Measurements from ENCODE around the gene TMEM175. TPM values are rescaled to one million over a fixed set of nuclear protein-coding genes. Genes with fewer than 3 reads are reported as not detected.

The TMEM175 gene
- total and polyA plus RNA-seq, 2 of the 13 experiments (the other 11 are each of a cell fraction or from before 2014, with no cell fraction given): 5.1 to 9.9 TPM

DNA sequence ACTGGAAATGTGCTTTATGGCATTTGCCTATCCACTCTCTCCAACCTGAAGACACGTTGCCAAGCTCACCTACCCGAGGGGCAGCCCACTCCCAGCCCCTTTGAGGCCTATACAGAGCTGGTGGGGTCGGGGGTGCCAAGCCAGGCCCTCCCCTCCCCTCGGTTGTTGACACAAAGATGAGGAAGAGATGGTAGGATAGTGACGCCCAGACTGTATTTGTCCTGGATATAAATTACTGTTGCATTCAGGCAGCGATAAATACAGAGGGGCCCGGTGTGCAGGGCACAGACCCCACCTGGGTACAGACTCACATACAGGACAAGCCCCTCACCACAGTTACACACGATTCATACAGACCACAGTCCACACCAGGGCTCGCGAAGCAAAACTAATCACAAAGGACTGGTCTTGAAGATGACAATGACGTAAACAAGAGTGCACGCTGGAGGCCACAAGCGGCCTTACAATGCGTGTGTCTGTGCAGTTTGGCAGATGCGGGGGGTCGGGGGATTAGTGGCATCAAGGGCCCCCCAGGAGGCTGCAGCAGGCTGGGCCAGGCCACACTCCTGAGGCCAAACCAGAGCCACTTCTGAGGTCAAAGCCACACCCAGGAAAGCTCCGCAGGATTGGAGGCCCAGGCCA lies 26.6 kb downstream of the TMEM175 start (continued):
- TF ChIP-seq, protein P1, sequence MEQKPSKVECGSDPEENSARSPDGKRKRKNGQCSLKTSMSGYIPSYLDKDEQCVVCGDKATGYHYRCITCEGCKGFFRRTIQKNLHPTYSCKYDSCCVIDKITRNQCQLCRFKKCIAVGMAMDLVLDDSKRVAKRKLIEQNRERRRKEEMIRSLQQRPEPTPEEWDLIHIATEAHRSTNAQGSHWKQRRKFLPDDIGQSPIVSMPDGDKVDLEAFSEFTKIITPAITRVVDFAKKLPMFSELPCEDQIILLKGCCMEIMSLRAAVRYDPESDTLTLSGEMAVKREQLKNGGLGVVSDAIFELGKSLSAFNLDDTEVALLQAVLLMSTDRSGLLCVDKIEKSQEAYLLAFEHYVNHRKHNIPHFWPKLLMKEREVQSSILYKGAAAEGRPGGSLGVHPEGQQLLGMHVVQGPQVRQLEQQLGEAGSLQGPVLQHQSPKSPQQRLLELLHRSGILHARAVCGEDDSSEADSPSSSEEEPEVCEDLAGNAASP (CRISPR knock-in tag; IDR thresholded peaks at IDR 0.05; ENCODE audit: borderline replicate concordance): no peak
- TF ChIP-seq ZNF235 (CRISPR knock-in tag; IDR thresholded peaks at IDR 0.05; ENCODE audit: borderline replicate concordance) (no peak), FOXO4 (CRISPR knock-in tag; conservative IDR thresholded peaks at IDR 0.05) (no peak), BRCA1 (CRISPR knock-in tag; IDR thresholded peaks at IDR 0.05) (no peak), ZFP90 (CRISPR knock-in tag; IDR thresholded peaks at IDR 0.05; ENCODE audit: borderline replicate concordance) (no peak), TEAD2 (CRISPR knock-in tag; IDR thresholded peaks at IDR 0.05) (no peak)

GRCh38 chr4:959338-960139 lies 27.3 kb downstream of the TMEM175 start:
- Histone ChIP-seq H3K4me2 (ENCODE audit: low read depth, low read length) (no peak overlapping the region), H3K79me2 (ENCODE audit: insufficient read depth, low read length) (no peaks in the 10 kb centered on the region), H3K9me3 (ENCODE audit: low read length) (no peaks in the 10 kb centered on the region), H2AFZ (ENCODE audit: low read length) (no peak overlapping the region), H3K4me3 (replicated peaks in 1 of 3; ENCODE audit: insufficient read depth in 1 of 3, low read depth in 2 of 3, low read length in 3 of 3) (no peak overlapping the region), H3K36me3 (replicated peaks in 1 of 2; ENCODE audit: control insufficient read depth in 1 of 2, insufficient read depth in 2 of 2, low read length in 2 of 2) (0 out of 5 replicates have a peak, but pooled peaks cover 0 to 1% of the 10 kb centered on the region in 2 experiments), H3K27me3 (ENCODE audit: control insufficient read depth in 1 of 2, insufficient read depth in 2 of 2, low read length in 2 of 2) (no peaks in the 10 kb centered on the region), H3K9ac (ENCODE audit: insufficient read depth, low read depth, low read length) (no peak overlapping the region), H3K4me1 (ENCODE audit: insufficient read depth, low read length) (no peaks in the 10 kb centered on the region), H4K20me1 (ENCODE audit: insufficient read depth, low read length) (no peaks in the 10 kb centered on the region), H3K27ac (ENCODE audit: extremely low read length, insufficient read depth, low read length) (no peak overlapping the region)
- DNase-seq (ENCODE audit: low spot score) (no peak), ATAC-seq (no peak), FAIRE-seq (no peak)
- intact Hi-C loops (cut with micrococcal nuclease; ENCODE audit: unreplicated experiment): no loop called here
- no TSS peak for BruUV-seq (replicated peaks)
- in situ Hi-C loops (cut with HindIII; ENCODE audit: extremely low pct_ligation_motif_present, low pct_unique_long_range_greater_than_20kb): no loop called here
- POLR2A ChIA-PET: no interaction called here
- WGBS (ENCODE audit: low lambda C conversion rate): 97% methylated on average over 10 of the region's 24 CpGs
- CTCF ChIA-PET (ENCODE audit: low intra/inter-chr PET ratio, low total read pairs): no interaction called here
- TF ChIP-seq JUND (CRISPR knock-in tag; IDR thresholded peaks at IDR 0.05): no peak
- peak; percentile 58; the same call in 1 of the 2 replicates for TF ChIP-seq AKAP8 (CRISPR knock-in tag; IDR thresholded peaks at IDR 0.05)
- TF ChIP-seq ZNF274 (CRISPR knock-in tag; IDR thresholded peaks at IDR 0.05): no peak
- 0 out of 2 replicates have a peak, but pooled peaks have one; percentile 18 for TF ChIP-seq RBFOX2 (IDR thresholded peaks at IDR 0.05; ENCODE audit: low read depth, low read length)

Measured in HepG2 (cell line).